ENCODE data around the gene ADAMTSL5.

Gene ADAMTSL5

GRCh38 chr19:1491114-1491848 lies 21.5 kb downstream of the ADAMTSL5 start, which contains the start of gene REEP6:
Gene REEP6, plus strand, starts transcription at chr19:1491181. Its CDS starts 89 bp downstream, at chr19:1491270.
- Histone ChIP-seq H3K4me3 (peak within 1 kb of the TSS; percentile 72), H3K4me2 (peak within 1 kb of the TSS; percentile 97), H3K9me3 (no peaks in the 10 kb centered on the region), H3K4me1 (peaks cover 37% of the 10 kb centered on the region), H3K27ac (peak within 1 kb of the TSS; percentile 88), H4K20me1 (peaks cover 14% of the 10 kb centered on the region), H3K36me3 (0 out of 2 replicates have a peak, but pooled peaks cover 5% of the 10 kb centered on the region), H3K27me3 (peaks cover 3% of the 10 kb centered on the region; the same call in 1 of the 2 replicates), H3K9ac (peak within 1 kb of the TSS; percentile 75)
- TF ChIP-seq Cebpa-rat (IDR thresholded peaks at IDR 0.05), result no peak

DNA sequence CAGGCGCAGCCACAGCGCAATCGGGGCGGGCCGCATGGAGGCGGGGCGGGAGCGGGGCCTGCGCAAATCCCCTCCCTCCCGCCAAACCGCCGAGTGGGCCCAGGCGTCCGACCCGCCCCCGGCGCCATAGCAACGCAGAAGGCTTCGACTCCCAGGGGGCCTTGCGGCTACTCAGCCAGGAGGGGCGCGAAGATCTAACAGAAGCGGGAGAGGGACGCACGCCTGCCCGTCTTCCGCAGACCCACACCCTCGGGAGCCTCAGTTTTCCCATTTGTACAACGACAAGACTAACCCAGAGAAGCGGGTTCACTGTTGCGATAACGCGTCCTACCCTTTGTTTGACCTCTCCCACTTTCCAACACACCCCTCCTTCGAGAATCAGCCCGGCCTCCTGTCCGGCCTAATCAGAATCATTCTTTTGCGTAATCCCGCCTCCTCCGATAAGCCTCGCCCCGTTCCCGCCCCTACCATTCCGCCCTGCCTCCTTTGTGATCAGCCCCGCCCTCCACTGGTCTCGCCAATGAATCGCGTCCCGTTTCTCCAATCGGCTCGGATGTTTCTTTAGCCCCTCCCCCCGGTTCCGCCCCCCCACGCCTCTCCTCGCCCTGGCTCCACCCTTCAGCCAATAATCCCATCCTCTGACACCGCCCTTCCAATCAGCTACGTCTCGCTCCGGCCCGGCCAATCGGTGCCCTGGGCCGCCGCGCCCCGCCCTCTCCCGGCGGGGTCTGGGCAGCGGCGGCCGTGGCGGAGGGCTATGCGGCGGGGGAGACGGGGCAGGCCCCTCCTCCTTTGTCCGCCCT lies 22.3 kb downstream of the ADAMTSL5 start, which contains the start of gene PCSK4:
Gene PCSK4 (minus strand): TSS at position 40 of the 803 bp plus-strand sequence. CDS start 4 bp downstream, at position 36.
- Histone ChIP-seq H3K27ac (peak within 1 kb of the TSS; percentile 88), H3K4me2 (peak within 1 kb of the TSS; percentile 97), H3K9me3 (no peaks in the 10 kb centered on the region), H3K4me3 (peak within 1 kb of the TSS; percentile 72), H3K9ac (peak within 1 kb of the TSS; percentile 75), H3K4me1 (peaks cover 33% of the 10 kb centered on the region), H4K20me1 (peaks cover 12% of the 10 kb centered on the region), H3K27me3 (peaks cover 3% of the 10 kb centered on the region; the same call in 1 of the 2 replicates), H3K36me3 (0 out of 2 replicates have a peak, but pooled peaks cover 5% of the 10 kb centered on the region)
- peak; percentile 88 for TF ChIP-seq Cebpa-rat (IDR thresholded peaks at IDR 0.05)

- TF ChIP-seq Cebpa-rat (IDR thresholded peaks at IDR 0.05), result no peak
- Histone ChIP-seq H3K4me3 (peak overlapping the region; percentile 72), H3K4me1 (peaks cover 33% of the 10 kb centered on the region), H3K36me3 (0 out of 2 replicates have a peak, but pooled peaks cover 5% of the 10 kb centered on the region), H3K9me3 (no peaks in the 10 kb centered on the region), H3K27ac (peak overlapping the region; percentile 88), H3K4me2 (peak overlapping the region; percentile 97), H4K20me1 (peaks cover 6% of the 10 kb centered on the region; the same call in 1 of the 2 replicates), H3K27me3 (peaks cover 3% of the 10 kb centered on the region; the same call in 1 of the 2 replicates), H3K9ac (peak overlapping the region; percentile 75)
Measured at GRCh38 chr19:1489463-1490310, 23.1 kb downstream of the ADAMTSL5 start.

GRCh38 chr19:1488282-1488601 lies 24.6 kb downstream of the ADAMTSL5 start:
- Histone ChIP-seq H3K36me3 (peaks cover 5% of the 10 kb centered on the region; the same call in 1 of the 2 replicates), H3K4me2 (peak overlapping the region; percentile 97), H3K9me3 (no peaks in the 10 kb centered on the region), H4K20me1 (peaks cover 6% of the 10 kb centered on the region; the same call in 1 of the 2 replicates), H3K27me3 (peaks cover 3% of the 10 kb centered on the region; the same call in 1 of the 2 replicates), H3K27ac (peak overlapping the region; percentile 49; the same call in 1 of the 2 replicates), H3K4me3 (no peak overlapping the region), H3K4me1 (peaks cover 33% of the 10 kb centered on the region), H3K9ac (no peak overlapping the region)
- no peak for TF ChIP-seq Cebpa-rat (IDR thresholded peaks at IDR 0.05)

GRCh38 chr19:1487576-1488281 lies 25.1 kb downstream of the ADAMTSL5 start:
- peak overlapping the region; percentile 49; the same call in 1 of the 2 replicates for H3K27ac ChIP-seq
- no peak for TF ChIP-seq Cebpa-rat (IDR thresholded peaks at IDR 0.05)
- peak overlapping the region; percentile 97 for H3K4me2 ChIP-seq
- H3K9me3 ChIP-seq, result no peaks in the 10 kb centered on the region
- no peak overlapping the region for H3K9ac ChIP-seq
- H3K36me3 ChIP-seq, result peaks cover 5% of the 10 kb centered on the region; the same call in 1 of the 2 replicates
- H4K20me1 ChIP-seq, result peaks cover 6% of the 10 kb centered on the region; the same call in 1 of the 2 replicates
- H3K4me3 ChIP-seq, result no peak overlapping the region
- H3K4me1 ChIP-seq, result peaks cover 33% of the 10 kb centered on the region
- peaks cover 3% of the 10 kb centered on the region; the same call in 1 of the 2 replicates for H3K27me3 ChIP-seq

DNA sequence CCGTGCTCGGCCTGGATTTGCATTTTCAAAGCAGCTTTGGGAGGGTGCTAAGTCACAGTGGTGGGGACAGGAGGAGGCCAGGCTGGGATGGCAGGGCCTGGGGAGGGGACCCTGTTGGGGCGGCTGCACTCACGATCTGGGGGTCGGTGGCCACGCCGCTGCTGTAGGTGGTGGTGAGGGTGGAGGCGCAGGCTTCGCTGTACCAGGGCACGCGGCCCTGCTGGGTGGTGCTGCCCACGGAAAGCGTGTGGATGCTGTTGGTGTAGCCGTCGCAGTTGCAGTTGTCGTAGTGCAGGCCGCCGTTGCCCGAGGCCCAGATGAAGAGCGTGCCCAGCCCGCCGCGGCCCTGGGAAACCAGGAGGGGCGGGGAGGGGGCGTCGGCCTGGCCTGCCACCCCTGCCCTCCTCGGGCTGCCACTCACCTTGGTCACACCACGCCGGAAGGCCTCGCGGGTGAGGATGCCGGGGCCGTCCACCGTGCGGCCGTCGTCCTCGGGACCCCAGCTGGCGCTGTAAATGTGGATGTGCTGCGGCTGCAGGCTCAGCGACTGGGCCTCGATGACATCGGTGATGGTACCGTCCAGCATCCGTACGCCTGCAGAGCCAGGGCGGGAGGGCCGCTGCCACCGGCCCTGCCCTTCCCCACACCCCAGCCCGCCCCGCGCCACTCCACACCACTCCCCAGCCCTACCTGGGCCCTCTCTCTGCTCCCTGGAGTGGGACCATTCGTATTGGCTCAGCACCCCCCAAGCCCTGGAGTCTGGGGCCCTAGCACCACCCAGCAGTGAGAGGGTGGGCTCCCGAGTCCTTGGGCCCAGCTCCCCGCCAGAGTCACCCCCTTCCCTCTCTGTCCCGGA lies 25.9 kb downstream of the ADAMTSL5 start:
- peaks cover 33% of the 10 kb centered on the region for H3K4me1 ChIP-seq
- no peak overlapping the region for H3K9ac ChIP-seq
- no peaks in the 10 kb centered on the region for H3K9me3 ChIP-seq
- H4K20me1 ChIP-seq, result peaks cover 6% of the 10 kb centered on the region; the same call in 1 of the 2 replicates
- H3K4me2 ChIP-seq, result no peak overlapping the region
- TF ChIP-seq Cebpa-rat (IDR thresholded peaks at IDR 0.05), result no peak
- no peak overlapping the region for H3K4me3 ChIP-seq
- no peak overlapping the region for H3K27ac ChIP-seq
- H3K27me3 ChIP-seq, result peaks cover 3% of the 10 kb centered on the region; the same call in 1 of the 2 replicates
- H3K36me3 ChIP-seq, result peaks cover 5% of the 10 kb centered on the region; the same call in 1 of the 2 replicates

- Histone ChIP-seq H4K20me1 (no peaks in the 10 kb centered on the region), H3K27ac (no peak overlapping the region), H3K4me1 (peaks cover 33% of the 10 kb centered on the region), H3K4me2 (no peak overlapping the region), H3K36me3 (peaks cover 5% of the 10 kb centered on the region; the same call in 1 of the 2 replicates), H3K27me3 (no peaks in the 10 kb centered on the region), H3K9me3 (no peaks in the 10 kb centered on the region), H3K9ac (no peak overlapping the region), H3K4me3 (no peak overlapping the region)
- no peak for TF ChIP-seq Cebpa-rat (IDR thresholded peaks at IDR 0.05)
Measured at GRCh38 chr19:1483979-1484428, 28.8 kb downstream of the ADAMTSL5 start.
